Nephron (organoid): ENCODE measurements around the gene RSKR.

Experiments
- H3K27ac Mint-ChIP-seq, 3 experiments: 2 replicates each; pipeline ENCODE4 v1.8.0; 2020; ENCODE audit warnings: mixed read lengths in 3 of 3, mild to moderate bottlenecking in 2 of 3, moderate library complexity in 1 of 3
- H3K27me3 Mint-ChIP-seq: 2 replicates; pipeline ENCODE4 v1.8.0; 2021; ENCODE audit warnings: low read depth, mild to moderate bottlenecking, moderate library complexity, mixed read lengths
- H3K36me3 Mint-ChIP-seq: 2 replicates; pipeline ENCODE4 v1.8.0; 2020; ENCODE audit warnings: low read depth, mixed read lengths
- H3K4me1 Mint-ChIP-seq: 2 replicates; pipeline ENCODE4 v1.8.0; 2020; ENCODE audit warnings: mixed read lengths
- H3K4me3 Mint-ChIP-seq, 3 experiments: 2 replicates each; pipeline ENCODE4 v1.8.0; 2020; ENCODE audit warnings: mild to moderate bottlenecking in 3 of 3, mixed read lengths in 3 of 3, moderate library complexity in 2 of 3
- H3K9me3 Mint-ChIP-seq: 2 replicates; pipeline ENCODE4 v1.8.0; 2020; ENCODE audit warnings: mixed read lengths
- TF ChIP-seq, protein P1 (sequence below), 3 experiments: fragments of 200-600 bp; sonication (generic); IDR thresholded peaks; one replicate each; pipeline ENCODE4 v1.5.0; 2021; ENCODE audit warnings: antibody characterized with exemption in 3 of 3; ENCODE audit not compliant: unreplicated experiment in 3 of 3

Gene RSKR

DNA sequence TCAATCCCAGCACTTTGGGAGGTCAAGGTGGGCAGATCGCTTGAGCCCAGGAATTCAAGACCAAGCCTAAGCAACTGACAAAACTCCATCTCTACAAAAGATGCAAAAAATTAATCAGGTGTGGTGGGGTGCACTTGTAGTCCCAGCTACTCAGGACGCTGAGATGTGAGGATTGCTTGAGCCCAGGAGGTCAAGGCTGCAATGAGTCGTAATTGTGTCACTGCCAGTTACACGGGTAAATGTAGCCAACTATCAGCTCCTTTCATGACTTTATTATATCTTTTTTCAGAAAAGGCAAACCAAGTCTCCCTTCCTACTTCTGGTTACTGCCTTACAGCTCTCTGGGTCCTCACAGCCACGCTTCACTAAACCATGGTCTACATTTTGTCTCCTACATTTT, 43.8 kb upstream of the RSKR start:
- peaks cover 26% of the 10 kb centered on the region for H3K4me1 Mint-ChIP-seq
- H3K9me3 Mint-ChIP-seq = peaks cover 9% of the 10 kb centered on the region
- peaks cover 64% of the 10 kb centered on the region for H3K36me3 Mint-ChIP-seq
- TF ChIP-seq, protein P1, sequence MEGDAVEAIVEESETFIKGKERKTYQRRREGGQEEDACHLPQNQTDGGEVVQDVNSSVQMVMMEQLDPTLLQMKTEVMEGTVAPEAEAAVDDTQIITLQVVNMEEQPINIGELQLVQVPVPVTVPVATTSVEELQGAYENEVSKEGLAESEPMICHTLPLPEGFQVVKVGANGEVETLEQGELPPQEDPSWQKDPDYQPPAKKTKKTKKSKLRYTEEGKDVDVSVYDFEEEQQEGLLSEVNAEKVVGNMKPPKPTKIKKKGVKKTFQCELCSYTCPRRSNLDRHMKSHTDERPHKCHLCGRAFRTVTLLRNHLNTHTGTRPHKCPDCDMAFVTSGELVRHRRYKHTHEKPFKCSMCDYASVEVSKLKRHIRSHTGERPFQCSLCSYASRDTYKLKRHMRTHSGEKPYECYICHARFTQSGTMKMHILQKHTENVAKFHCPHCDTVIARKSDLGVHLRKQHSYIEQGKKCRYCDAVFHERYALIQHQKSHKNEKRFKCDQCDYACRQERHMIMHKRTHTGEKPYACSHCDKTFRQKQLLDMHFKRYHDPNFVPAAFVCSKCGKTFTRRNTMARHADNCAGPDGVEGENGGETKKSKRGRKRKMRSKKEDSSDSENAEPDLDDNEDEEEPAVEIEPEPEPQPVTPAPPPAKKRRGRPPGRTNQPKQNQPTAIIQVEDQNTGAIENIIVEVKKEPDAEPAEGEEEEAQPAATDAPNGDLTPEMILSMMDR (IDR thresholded peaks at IDR 0.05; ENCODE audit: unreplicated experiment in 3 of 3) = no peak
- H3K27me3 Mint-ChIP-seq = no peaks in the 10 kb centered on the region
- H3K27ac Mint-ChIP-seq = peak overlapping the region in 1 of 3 experiments; percentile 20
- peak overlapping the region in 2 of 3 experiments; percentile 7 to 50 for H3K4me3 Mint-ChIP-seq

- Mint-ChIP-seq H3K9me3 (peaks cover 6% of the 10 kb centered on the region), H3K4me1 (peaks cover 3% of the 10 kb centered on the region), H3K4me3 (no peak overlapping the region), H3K27me3 (no peaks in the 10 kb centered on the region), H3K27ac (no peak overlapping the region), H3K36me3 (peaks cover 55% of the 10 kb centered on the region)
- TF ChIP-seq, protein P1 (IDR thresholded peaks at IDR 0.05; ENCODE audit: unreplicated experiment in 3 of 3) = no peak
Measured at GRCh38 chr17:28655160-28655559, 41.2 kb upstream of the RSKR start.

- Mint-ChIP-seq H3K36me3 (peaks cover 42% of the 10 kb centered on the region), H3K9me3 (no peaks in the 10 kb centered on the region), H3K4me1 (peaks cover 24% of the 10 kb centered on the region), H3K27ac (no peak overlapping the region), H3K4me3 (no peak overlapping the region), H3K27me3 (no peaks in the 10 kb centered on the region)
- TF ChIP-seq, protein P1 (IDR thresholded peaks at IDR 0.05; ENCODE audit: unreplicated experiment in 3 of 3) = no peak
Measured at GRCh38 chr17:28648698-28649097, 34.7 kb upstream of the RSKR start.

DNA sequence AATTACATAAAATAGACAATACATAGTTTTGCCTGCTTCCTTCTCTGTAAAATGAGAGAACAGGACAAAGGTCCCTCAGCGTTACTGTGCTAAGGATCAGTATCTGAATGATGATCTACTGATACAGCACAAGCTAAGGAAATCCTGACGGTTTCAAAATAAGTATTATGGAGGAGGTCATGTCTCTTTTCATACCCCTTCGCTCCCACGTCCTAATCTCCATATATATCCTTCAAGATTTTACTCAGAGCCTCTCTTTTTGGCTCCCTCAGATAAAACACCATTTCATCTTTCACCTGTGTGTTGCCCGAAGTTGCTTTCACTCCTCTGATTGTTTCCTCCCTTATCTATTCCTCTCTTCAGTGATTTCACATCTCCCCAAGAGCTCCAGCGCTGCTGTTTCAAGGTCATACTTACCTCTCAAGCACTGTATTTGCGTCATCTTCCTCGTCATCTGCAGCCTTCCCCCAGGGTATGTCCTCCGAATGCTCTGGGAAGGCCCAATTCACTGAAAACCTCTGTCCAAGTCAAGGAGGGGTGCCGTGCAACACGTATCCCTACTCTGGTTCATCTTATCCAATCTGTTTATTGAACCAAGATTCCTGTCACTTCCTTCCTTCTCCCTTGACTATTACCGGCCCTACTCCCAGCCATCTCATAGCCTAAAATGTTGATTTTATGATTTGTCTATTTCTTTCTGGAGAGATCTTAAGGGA, 32.2 kb upstream of the RSKR start:
- H3K27me3 Mint-ChIP-seq = no peaks in the 10 kb centered on the region
- peak overlapping the region; percentile 85 to 96 (median 96) for H3K27ac Mint-ChIP-seq
- no peaks in the 10 kb centered on the region for H3K9me3 Mint-ChIP-seq
- peaks cover 34% of the 10 kb centered on the region for H3K4me1 Mint-ChIP-seq
- TF ChIP-seq, protein P1 (IDR thresholded peaks at IDR 0.05; ENCODE audit: unreplicated experiment in 3 of 3) = no peak
- H3K36me3 Mint-ChIP-seq = peaks cover 44% of the 10 kb centered on the region
- peak overlapping the region; percentile 76 to 96 (median 96) for H3K4me3 Mint-ChIP-seq

DNA sequence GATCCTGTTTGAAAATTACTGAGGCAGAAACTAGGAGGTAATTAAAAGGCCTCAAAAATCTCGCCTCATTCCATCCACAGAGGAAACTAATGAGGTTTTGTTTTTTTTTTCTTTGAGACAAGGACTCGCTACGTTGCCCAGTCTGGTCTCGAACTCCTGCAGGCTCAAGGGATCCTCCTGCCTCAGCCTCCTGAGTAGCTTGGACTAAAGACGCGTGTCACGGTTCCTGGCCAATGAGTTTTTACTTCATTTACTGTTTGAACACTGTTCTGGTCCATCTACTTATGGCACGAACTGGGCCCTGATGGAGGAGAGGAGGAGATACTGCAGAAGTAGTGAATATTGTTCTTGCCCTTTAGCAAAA, 31.6 kb upstream of the RSKR start:
- H3K27me3 Mint-ChIP-seq = no peaks in the 10 kb centered on the region

More for the DNA sequence above, 31.6 kb upstream of the RSKR start:
- Mint-ChIP-seq H3K4me3 (peak overlapping the region; percentile 76 to 96 (median 96)), H3K36me3 (peaks cover 50% of the 10 kb centered on the region), H3K4me1 (peaks cover 34% of the 10 kb centered on the region), H3K9me3 (no peaks in the 10 kb centered on the region), H3K27ac (peak overlapping the region; percentile 85 to 96 (median 96))
- TF ChIP-seq, protein P1 (IDR thresholded peaks at IDR 0.05; ENCODE audit: unreplicated experiment in 3 of 3) = no peak
